Endodermal cell (in vitro differentiated cells): ENCODE data around the gene ZNF560. TPM values are rescaled to one million over a fixed set of nuclear protein-coding genes. Genes with fewer than 3 reads are reported as not detected.

Source experiments
- DNase-seq: peaks from one replicate; pipeline ENCODE4 v3.0.0-alpha.2; 2017
- H3K27ac ChIP-seq: 2 replicates; pipeline ENCODE4 v1.5.1; 2013; ENCODE audit warnings: mild to moderate bottlenecking, low read depth, low read length, moderate library complexity
- H3K27me3 ChIP-seq: 2 replicates; pipeline ENCODE4 v1.6.1; 2013; ENCODE audit warnings: mild to moderate bottlenecking, low read length, moderate library complexity; ENCODE audit not compliant: insufficient read depth, control insufficient read depth, poor library complexity, severe bottlenecking
- H3K36me3 ChIP-seq: 2 replicates; pipeline ENCODE4 v1.7.0; 2013; ENCODE audit warnings: mild to moderate bottlenecking, low read length, moderate library complexity; ENCODE audit not compliant: control insufficient read depth, insufficient read depth
- H3K4me1 ChIP-seq: one replicate; pipeline ENCODE4 v1.7.0; 2013; ENCODE audit warnings: low read length; ENCODE audit not compliant: control insufficient read depth, insufficient read depth
- H3K4me3 ChIP-seq: 2 replicates; pipeline ENCODE4 v1.5.1; 2013; ENCODE audit warnings: mild to moderate bottlenecking, low read length, moderate library complexity
- H3K9ac ChIP-seq: 2 replicates; pipeline ENCODE4 v1.6.1; 2013; ENCODE audit warnings: mild to moderate bottlenecking, low read length, moderate library complexity; ENCODE audit not compliant: poor library complexity, severe bottlenecking; ENCODE audit errors: extremely low read depth
- H3K9me3 ChIP-seq: 2 replicates; pipeline ENCODE4 v1.6.1; 2013; ENCODE audit warnings: mild to moderate bottlenecking, low read length, moderate library complexity; ENCODE audit not compliant: control insufficient read depth
- H3K27ac Mint-ChIP-seq: 2 replicates; pipeline ENCODE4 v1.8.0; 2020; ENCODE audit warnings: mixed read lengths
- H3K27me3 Mint-ChIP-seq: 2 replicates; pipeline ENCODE4 v1.8.0; 2021; ENCODE audit warnings: mild to moderate bottlenecking, mixed read lengths; ENCODE audit not compliant: insufficient read depth
- H3K36me3 Mint-ChIP-seq: 2 replicates; pipeline ENCODE4 v1.8.0; 2020; ENCODE audit warnings: low read depth, mixed read lengths
- H3K4me1 Mint-ChIP-seq: 2 replicates; pipeline ENCODE4 v1.8.0; 2020; ENCODE audit warnings: mixed read lengths
- H3K4me3 Mint-ChIP-seq: 2 replicates; pipeline ENCODE4 v1.8.0; 2020; ENCODE audit warnings: mild to moderate bottlenecking, moderate library complexity, mixed read lengths
- H3K9me3 Mint-ChIP-seq: 2 replicates; pipeline ENCODE4 v1.8.0; 2020; ENCODE audit warnings: mild to moderate bottlenecking, mixed read lengths
- WGBS, 2 experiments: methylation state at CpG; one replicate each; pipeline versions ENCODE4 v1.1.5 to v1.1.7; 2013; ENCODE audit warnings: missing lambda C conversion rate in 2 of 2, mixed read lengths in 1 of 2; ENCODE audit not compliant: insufficient coverage in 1 of 2, insufficient read length in 1 of 2; 5-methylcytosine and 5-hydroxymethylcytosine counted together
- total RNA-seq, 2 donors: library from RNA; stranded (reverse); fragmentation: NEBNext Ultra II Directional in 1 of 2; extraction: Animal tissue kit (Norgen Biotek cat#: 25700) in 1 of 2; gene quantifications; 2 replicates in 1 of 2; 3 replicates in 1 of 2; pipeline ENCODE4 v1.2.1, GENCODE V29; 2021
- TF ChIP-seq, protein P1 (sequence below): fragments of 200-600 bp; sonication (generic); conservative IDR thresholded peaks from 2 replicates; pipeline ENCODE4 v1.5.0; 2021; ENCODE audit warnings: antibody characterized with exemption, mild to moderate bottlenecking

ZNF560 gene
- total RNA-seq, 2 donors from 2014 or later = not detected

GRCh38 chr19:9431475-9431874, 66.9 kb downstream of the ZNF560 start:
- no peak overlapping the region for H3K4me3 Mint-ChIP-seq
- Histone ChIP-seq H3K4me1 (no peaks in the 10 kb centered on the region), H3K36me3 (peaks cover 50% of the 10 kb centered on the region), H3K4me3 (no peak overlapping the region), H3K27ac (no peak overlapping the region), H3K27me3 (no peaks in the 10 kb centered on the region), H3K9me3 (peaks cover 9% of the 10 kb centered on the region), H3K9ac (no peak overlapping the region)
- peaks cover 10% of the 10 kb centered on the region for H3K9me3 Mint-ChIP-seq
- TF ChIP-seq, protein P1, sequence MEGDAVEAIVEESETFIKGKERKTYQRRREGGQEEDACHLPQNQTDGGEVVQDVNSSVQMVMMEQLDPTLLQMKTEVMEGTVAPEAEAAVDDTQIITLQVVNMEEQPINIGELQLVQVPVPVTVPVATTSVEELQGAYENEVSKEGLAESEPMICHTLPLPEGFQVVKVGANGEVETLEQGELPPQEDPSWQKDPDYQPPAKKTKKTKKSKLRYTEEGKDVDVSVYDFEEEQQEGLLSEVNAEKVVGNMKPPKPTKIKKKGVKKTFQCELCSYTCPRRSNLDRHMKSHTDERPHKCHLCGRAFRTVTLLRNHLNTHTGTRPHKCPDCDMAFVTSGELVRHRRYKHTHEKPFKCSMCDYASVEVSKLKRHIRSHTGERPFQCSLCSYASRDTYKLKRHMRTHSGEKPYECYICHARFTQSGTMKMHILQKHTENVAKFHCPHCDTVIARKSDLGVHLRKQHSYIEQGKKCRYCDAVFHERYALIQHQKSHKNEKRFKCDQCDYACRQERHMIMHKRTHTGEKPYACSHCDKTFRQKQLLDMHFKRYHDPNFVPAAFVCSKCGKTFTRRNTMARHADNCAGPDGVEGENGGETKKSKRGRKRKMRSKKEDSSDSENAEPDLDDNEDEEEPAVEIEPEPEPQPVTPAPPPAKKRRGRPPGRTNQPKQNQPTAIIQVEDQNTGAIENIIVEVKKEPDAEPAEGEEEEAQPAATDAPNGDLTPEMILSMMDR = peak; percentile 76
- peak overlapping the region; percentile 32 for H3K27ac Mint-ChIP-seq
- WGBS, 2 experiments = 88 to 89% methylated on average over 7 of the region's 7 CpGs
- peak; percentile 92 for DNase-seq
- H3K36me3 Mint-ChIP-seq = peaks cover 55% of the 10 kb centered on the region
- H3K27me3 Mint-ChIP-seq = no peaks in the 10 kb centered on the region
- peaks cover 4% of the 10 kb centered on the region for H3K4me1 Mint-ChIP-seq

DNA sequence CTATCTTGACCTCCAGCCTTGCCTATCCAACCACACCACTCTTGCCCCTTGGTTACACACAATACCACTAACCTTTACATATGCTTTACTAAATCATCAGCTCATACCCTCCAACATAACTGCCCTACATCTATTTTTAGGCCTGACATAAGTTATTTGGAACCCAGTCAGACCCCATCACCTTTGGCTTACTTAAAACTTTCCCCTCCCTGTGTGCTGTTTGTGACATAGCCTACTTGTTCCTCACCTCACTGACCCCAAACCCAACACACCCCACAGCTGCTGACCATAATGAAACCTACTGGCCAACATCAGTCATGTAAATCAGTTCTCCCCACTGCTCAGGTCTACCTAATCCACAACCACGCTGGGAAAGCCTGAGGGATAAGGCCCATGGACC, 68.0 kb downstream of the ZNF560 start:
- TF ChIP-seq, protein P1 = no peak
- Histone ChIP-seq H3K27me3 (no peaks in the 10 kb centered on the region), H3K36me3 (peaks cover 56% of the 10 kb centered on the region), H3K27ac (no peak overlapping the region), H3K9me3 (no peaks in the 10 kb centered on the region), H3K4me1 (no peaks in the 10 kb centered on the region), H3K9ac (no peak overlapping the region), H3K4me3 (no peak overlapping the region)
- H3K9me3 Mint-ChIP-seq = peaks cover under 1% of the 10 kb centered on the region
- peaks cover 58% of the 10 kb centered on the region for H3K36me3 Mint-ChIP-seq
- no peaks in the 10 kb centered on the region for H3K27me3 Mint-ChIP-seq
- H3K4me3 Mint-ChIP-seq = no peak overlapping the region
- H3K4me1 Mint-ChIP-seq = peaks cover 4% of the 10 kb centered on the region
- no peak for DNase-seq
- no peak overlapping the region for H3K27ac Mint-ChIP-seq
- 100% methylated on average over 1 of the region's 1 CpG; no CpG with 5 or more reads in 1 of the 2 experiments for WGBS, 2 experiments

DNA sequence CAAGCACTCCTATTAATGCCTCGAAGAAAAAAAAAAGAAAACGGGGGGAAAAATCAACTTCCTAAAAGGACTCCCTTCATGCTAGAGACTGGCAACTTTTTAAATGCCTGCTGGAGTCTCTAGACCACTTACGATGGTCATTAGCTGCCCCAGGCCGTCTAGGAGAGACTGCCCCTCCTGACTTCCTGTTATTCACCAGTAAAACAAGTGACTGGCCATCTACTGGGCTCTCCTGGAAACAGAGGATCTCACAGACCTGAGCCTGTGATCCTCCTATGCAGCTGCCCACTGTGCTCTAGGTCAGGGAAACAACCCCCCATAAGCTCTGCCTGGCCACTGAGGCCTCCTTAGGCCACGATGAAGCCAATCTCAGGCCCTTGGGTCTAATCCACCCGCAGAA, 70.5 kb downstream of the ZNF560 start:
- peaks cover 3% of the 10 kb centered on the region for H3K9me3 Mint-ChIP-seq
- H3K4me3 ChIP-seq = no peak overlapping the region
- H3K27me3 Mint-ChIP-seq = no peaks in the 10 kb centered on the region
- no peak overlapping the region for H3K4me3 Mint-ChIP-seq
- TF ChIP-seq, protein P1 = no peak
- peaks cover 69% of the 10 kb centered on the region for H3K36me3 ChIP-seq
- no peaks in the 10 kb centered on the region for H3K4me1 ChIP-seq
- peaks cover 4% of the 10 kb centered on the region for H3K9me3 ChIP-seq
- no peak for DNase-seq
- no peak overlapping the region for H3K27ac ChIP-seq
- H3K9ac ChIP-seq = no peak overlapping the region
- no peaks in the 10 kb centered on the region for H3K4me1 Mint-ChIP-seq
- no peak overlapping the region for H3K27ac Mint-ChIP-seq
- H3K27me3 ChIP-seq = no peaks in the 10 kb centered on the region
- peaks cover 72% of the 10 kb centered on the region for H3K36me3 Mint-ChIP-seq
- WGBS, 2 experiments = 80 to 82% methylated on average over 3 to 6 of the region's 6 CpGs

Other genes starting within 250 kb of the ZNF560 start
- not detected for gene OR7E24, start 247.7 kb downstream of the ZNF560 start, total RNA-seq
- 1 to 10 TPM; 6.4 to 8.2 TPM for gene ZNF699, start 188.8 kb downstream of the ZNF560 start, total RNA-seq
- gene ZNF559, start 174.4 kb downstream of the ZNF560 start, total RNA-seq = 10 to 100 TPM; 18.1 to 27.0 TPM
- 10 to 100 TPM in 1 of 2 donors, 1 to 10 TPM in 1; 5.6 to 10.6 TPM for gene ZNF177, start 135.6 kb downstream of the ZNF560 start, total RNA-seq
- 10 to 100 TPM; 19.7 to 24.6 TPM for gene ZNF266, start 63.0 kb downstream of the ZNF560 start, total RNA-seq
- 10 to 100 TPM; 26.0 to 30.0 TPM for gene ZNF426, start 40.0 kb upstream of the ZNF560 start, total RNA-seq
- 100 to 1,000 TPM; 100 to 168 TPM for gene ZNF121, start 85.9 kb upstream of the ZNF560 start, total RNA-seq
- gene ZNF561, start 122.6 kb upstream of the ZNF560 start, total RNA-seq = 10 to 100 TPM; 51.0 to 57.2 TPM
- gene ZNF562, start 176.5 kb upstream of the ZNF560 start, total RNA-seq = 10 to 100 TPM in 1 of 2 donors, 1 to 10 TPM in 1; 1.9 to 15.5 TPM